Measurements from ENCODE around the gene MLH3.

The MLH3 gene

GRCh38 chr14:74979029-74979428 lies 72.2 kb downstream of the MLH3 start:
- TF ChIP-seq MAX (IDR thresholded peaks at IDR 0.05) (no peak), YY1 (IDR thresholded peaks at IDR 0.05; ENCODE audit: low read depth) (no peak), REST (IDR thresholded peaks at IDR 0.05; ENCODE audit: low read depth) (no peak), FOXM1 (IDR thresholded peaks at IDR 0.05; ENCODE audit: borderline replicate concordance, low read depth) (no peak), ZBTB7A (IDR thresholded peaks at IDR 0.05; ENCODE audit: low read depth) (no peak), NFIC (IDR thresholded peaks at IDR 0.05) (no peak), EGR1 (IDR thresholded peaks at IDR 0.05) (no peak), CREB1 (IDR thresholded peaks at IDR 0.05; ENCODE audit: low read depth) (no peak)

GRCh38 chr14:74978416-74978947 lies 72.8 kb downstream of the MLH3 start:
- TF ChIP-seq REST (IDR thresholded peaks at IDR 0.05; ENCODE audit: low read depth): no peak
- no peak for TF ChIP-seq TCF12 (IDR thresholded peaks at IDR 0.05; ENCODE audit: low read depth)
- no peak for TF ChIP-seq FOXM1 (IDR thresholded peaks at IDR 0.05; ENCODE audit: borderline replicate concordance, low read depth)
- TF ChIP-seq TAF1 (IDR thresholded peaks at IDR 0.05; ENCODE audit: low read depth): no peak
- no peak for TF ChIP-seq CREB1 (IDR thresholded peaks at IDR 0.05; ENCODE audit: low read depth)
- no peak for TF ChIP-seq YY1 (IDR thresholded peaks at IDR 0.05; ENCODE audit: low read depth)
- TF ChIP-seq EGR1 (IDR thresholded peaks at IDR 0.05): no peak
- no peak for TF ChIP-seq ZBTB7A (IDR thresholded peaks at IDR 0.05; ENCODE audit: low read depth)
- no peak for TF ChIP-seq TEAD4 (IDR thresholded peaks at IDR 0.05)
- no peak for TF ChIP-seq NFIC (IDR thresholded peaks at IDR 0.05)
- no peak for TF ChIP-seq RAD21 (IDR thresholded peaks at IDR 0.05; ENCODE audit: low read depth)
- TF ChIP-seq MAX (IDR thresholded peaks at IDR 0.05): no peak
- no peak for TF ChIP-seq USF1 (IDR thresholded peaks at IDR 0.05)
- TF ChIP-seq EP300 (IDR thresholded peaks at IDR 0.05; ENCODE audit: borderline replicate concordance): no peak
- no peak for TF ChIP-seq CEBPB (IDR thresholded peaks at IDR 0.05)

GRCh38 chr14:74977901-74978385 lies 73.3 kb downstream of the MLH3 start:
- TF ChIP-seq TAF1 (IDR thresholded peaks at IDR 0.05; ENCODE audit: low read depth): no peak
- TF ChIP-seq REST (IDR thresholded peaks at IDR 0.05; ENCODE audit: low read depth): no peak

- no peak for TF ChIP-seq USF1 (IDR thresholded peaks at IDR 0.05)
- TF ChIP-seq REST (IDR thresholded peaks at IDR 0.05; ENCODE audit: low read depth): no peak
- no peak for TF ChIP-seq TAF1 (IDR thresholded peaks at IDR 0.05; ENCODE audit: low read depth)
- TF ChIP-seq TEAD4 (IDR thresholded peaks at IDR 0.05): no peak
- TF ChIP-seq ZBTB7A (IDR thresholded peaks at IDR 0.05; ENCODE audit: low read depth): no peak
- no peak for TF ChIP-seq CREB1 (IDR thresholded peaks at IDR 0.05; ENCODE audit: low read depth)
- TF ChIP-seq TCF12 (IDR thresholded peaks at IDR 0.05; ENCODE audit: low read depth): no peak
- no peak for TF ChIP-seq YY1 (IDR thresholded peaks at IDR 0.05; ENCODE audit: low read depth)
- TF ChIP-seq MAX (IDR thresholded peaks at IDR 0.05): no peak
- TF ChIP-seq CEBPB (IDR thresholded peaks at IDR 0.05): no peak
- no peak for TF ChIP-seq EGR1 (IDR thresholded peaks at IDR 0.05)
- TF ChIP-seq FOXM1 (IDR thresholded peaks at IDR 0.05; ENCODE audit: borderline replicate concordance, low read depth): no peak
- TF ChIP-seq EP300 (IDR thresholded peaks at IDR 0.05; ENCODE audit: borderline replicate concordance): no peak
- TF ChIP-seq NFIC (IDR thresholded peaks at IDR 0.05): no peak
- TF ChIP-seq RAD21 (IDR thresholded peaks at IDR 0.05; ENCODE audit: low read depth): no peak
Measured at GRCh38 chr14:74977164-74977900, 73.9 kb downstream of the MLH3 start.

Measured in Ishikawa (cell line).